H4 (cell line): ENCODE data around the gene MICAL3. TPM values are rescaled to one million over a fixed set of nuclear protein-coding genes. Genes with fewer than 3 reads are reported as not detected.
"Not testable (repeated sequence)": the region's sequence is repeated elsewhere in the genome, so short reads cannot be mapped to it uniquely, and the experiment has no call there.

Experiments used
- DNase-seq: peaks from one replicate; pipeline ENCODE4 v3.0.0-alpha.2; 2015; ENCODE audit warnings: low spot score
- total RNA-seq: library from RNA; depleted of rRNA; stranded (reverse); fragments of >200 nt; shearing (Covaris generic); gene quantifications from 2 replicates; pipeline ENCODE4 v1.2.3, GENCODE V29; 2014

The MICAL3 gene
- total RNA-seq, 1 experiment from 2014 or later = 7.0 TPM

DNA sequence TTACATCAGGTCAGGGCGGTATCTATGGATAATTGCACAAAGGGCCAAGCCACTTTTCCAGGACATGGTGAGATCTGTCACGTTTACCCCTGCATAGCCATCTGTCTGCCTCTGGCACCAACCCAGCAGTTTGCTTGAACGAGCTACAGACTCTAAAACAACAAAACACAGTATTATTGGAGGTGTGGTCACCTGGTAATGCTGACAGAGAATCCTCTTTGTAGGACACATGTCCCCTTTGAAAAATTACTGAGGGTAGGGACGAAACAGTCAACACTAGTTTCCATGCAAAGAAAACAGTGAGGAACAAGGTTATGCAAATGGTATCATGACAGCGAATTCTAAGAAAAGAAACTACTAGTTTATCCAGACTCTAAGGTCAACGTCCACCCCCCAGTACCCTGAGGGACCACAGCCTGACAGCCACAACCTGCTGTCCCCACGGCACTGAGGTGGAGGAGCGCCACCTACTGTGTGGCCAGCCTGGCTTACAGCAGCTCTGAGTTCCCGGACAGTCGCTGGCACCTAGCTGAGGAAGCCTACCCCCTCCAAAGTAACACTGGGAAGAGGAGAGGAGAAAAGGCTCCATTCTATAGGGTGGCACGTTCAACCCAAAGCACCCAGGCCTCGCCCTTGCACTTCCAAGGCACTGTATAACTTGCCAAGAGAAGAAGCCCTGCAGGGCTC, 132.7 kb downstream of the MICAL3 start:
- DNase-seq = no peak

DNA sequence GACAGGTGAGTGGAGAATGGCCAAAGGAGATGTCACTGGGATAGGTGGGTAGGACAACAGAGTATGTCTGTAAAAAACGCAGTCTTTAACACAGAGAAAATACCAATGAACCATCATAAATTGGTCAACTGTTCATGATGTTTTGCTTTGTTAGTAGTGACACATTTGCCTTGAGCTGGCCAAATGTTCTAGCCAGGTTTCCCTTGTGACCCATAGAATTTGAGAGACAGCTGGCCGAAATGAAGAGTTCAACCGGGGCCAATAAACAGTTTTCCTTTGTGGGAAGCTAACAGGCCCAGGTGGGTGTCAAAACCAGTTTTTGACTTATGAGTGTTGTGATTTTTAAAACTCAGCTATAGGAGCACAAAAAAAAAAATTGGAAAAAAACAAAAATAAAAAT, 133.5 kb downstream of the MICAL3 start:
- no peak for DNase-seq

DNA sequence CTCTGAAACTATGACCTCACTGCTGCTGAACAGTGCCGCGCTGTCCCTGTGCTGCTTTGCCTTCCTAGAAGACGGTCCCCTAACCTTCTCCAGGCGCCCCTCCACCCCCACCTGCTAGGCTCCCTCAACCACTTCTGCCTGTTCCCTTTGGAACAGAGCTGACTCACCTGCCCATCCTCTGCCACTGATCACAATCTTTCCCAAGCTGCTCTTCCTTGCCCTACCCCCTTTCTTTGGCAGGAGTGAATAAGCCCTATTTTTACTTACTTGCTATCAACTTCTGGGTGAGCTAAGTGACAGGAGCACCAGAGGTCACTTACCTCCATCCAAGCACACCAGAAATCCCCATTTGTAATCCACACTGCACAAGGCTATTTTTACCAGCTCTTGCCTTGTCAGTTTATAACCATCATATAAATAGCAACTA, 134.1 kb downstream of the MICAL3 start:
- no peak for DNase-seq

DNA sequence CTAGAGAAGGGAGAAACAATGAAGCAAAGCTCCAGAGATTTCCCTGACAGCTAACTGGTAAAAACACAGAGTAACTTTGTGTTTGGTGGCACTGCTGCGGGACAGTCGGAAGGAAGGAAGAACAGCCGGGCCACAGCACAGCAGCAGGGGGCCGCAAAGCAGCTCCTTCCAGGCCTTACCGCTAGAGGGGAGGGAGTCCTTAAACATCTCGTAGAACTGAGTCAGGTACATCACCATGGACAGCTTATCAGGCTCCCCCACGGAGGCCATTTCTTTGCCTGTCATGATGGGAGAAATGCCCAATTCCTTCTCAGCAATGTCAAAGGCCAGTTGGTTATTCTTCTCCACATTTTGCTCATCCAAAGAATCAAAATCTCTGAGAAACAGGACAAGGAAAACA, 135.5 kb downstream of the MICAL3 start:
- no peak for DNase-seq

DNA sequence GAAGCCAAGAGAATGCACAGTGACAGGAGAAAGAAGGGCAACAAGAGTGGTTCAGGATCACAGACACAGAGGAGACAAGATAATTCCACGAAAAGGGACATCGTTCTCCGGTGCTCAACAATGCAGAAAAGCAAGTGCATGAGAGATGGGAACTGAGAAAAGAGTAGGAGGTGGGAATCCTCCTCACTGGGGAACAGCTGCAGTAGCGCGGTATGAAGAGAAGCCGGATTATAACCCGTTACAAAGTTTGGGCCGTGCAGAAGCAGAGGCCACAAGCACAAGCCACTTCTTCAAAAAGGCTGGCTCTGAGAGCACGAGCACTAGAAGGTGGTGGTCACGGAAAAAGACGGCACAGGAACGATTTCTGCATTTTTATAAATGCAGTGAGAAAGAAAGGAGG, 135.9 kb downstream of the MICAL3 start:
- DNase-seq = no peak

DNA sequence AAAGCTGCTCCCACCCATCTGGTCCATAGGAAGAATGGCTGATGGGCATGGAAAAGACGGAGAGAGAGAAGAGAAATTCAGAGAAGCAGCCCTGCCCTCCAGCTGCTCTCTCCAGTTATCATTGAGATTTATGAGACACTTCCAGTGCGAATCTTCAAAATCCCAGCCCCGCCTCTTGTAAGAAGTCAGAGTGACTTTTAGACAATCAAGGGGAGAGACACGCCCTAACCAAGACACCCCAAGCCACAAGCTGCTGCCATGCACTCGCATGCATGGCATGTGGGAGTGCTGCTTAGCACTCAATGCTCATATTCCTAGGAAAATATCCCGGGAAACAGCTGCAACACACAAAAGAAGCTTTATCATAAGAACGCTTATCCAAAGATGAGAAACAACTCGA, 139.5 kb downstream of the MICAL3 start:
- no peak for DNase-seq

DNA sequence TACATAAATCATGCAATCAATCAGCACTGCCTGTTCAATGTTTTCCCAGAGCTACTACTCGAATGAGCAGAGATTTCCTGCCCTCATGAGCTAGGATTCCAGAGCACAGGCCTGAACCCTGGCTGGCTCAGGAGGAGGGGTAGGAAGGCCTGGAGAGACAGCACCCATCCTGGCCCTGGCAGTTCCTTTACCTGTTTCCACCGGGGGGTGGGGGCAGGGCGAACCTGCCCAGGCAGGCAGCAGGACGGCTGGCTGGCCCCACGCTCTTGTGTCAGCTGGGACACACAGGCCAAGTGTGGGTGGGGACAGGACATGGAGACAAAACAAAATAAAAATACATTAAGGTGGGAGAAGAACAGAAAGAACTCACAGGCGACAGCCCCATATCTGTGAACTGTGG, 140.3 kb downstream of the MICAL3 start:
- no peak for DNase-seq

DNA sequence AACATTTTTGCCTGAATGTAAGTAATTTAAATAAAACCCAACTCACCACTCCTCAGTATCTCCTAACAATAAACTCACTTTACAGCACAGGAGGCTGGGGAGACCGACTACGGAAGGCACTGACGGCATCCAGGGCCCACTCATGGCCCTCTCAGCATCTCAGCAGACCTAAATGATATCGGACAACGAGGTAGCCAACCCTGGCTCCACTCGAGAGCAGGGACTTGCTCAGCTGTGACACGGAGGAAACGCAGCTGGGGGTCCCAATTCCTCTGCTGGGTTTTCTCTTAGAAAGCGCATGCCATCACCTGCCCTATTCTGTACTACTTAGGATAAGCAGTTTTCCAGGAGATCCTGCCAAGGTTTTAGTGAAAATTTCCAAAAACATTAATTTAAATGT, 141.0 kb downstream of the MICAL3 start:
- DNase-seq = no peak

DNA sequence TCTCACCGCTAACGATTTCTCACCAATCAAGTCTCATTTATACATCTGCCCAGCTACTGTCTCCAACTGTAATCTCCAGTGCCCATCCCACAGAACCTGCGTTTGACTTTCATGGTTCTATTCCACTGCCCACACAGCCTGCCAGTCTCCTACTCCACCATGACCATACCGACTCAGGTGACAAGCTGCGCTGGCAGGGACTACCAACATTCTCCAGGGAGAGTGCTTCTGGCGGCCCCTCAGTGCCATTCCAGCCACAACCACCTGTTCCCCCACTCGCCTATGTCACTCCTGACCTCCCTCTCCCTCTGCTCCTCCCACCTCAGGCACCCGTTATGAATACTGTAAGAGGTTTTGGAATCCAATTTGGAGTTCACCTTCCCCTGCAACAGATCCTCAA, 141.6 kb downstream of the MICAL3 start:
- DNase-seq = no peak

DNA sequence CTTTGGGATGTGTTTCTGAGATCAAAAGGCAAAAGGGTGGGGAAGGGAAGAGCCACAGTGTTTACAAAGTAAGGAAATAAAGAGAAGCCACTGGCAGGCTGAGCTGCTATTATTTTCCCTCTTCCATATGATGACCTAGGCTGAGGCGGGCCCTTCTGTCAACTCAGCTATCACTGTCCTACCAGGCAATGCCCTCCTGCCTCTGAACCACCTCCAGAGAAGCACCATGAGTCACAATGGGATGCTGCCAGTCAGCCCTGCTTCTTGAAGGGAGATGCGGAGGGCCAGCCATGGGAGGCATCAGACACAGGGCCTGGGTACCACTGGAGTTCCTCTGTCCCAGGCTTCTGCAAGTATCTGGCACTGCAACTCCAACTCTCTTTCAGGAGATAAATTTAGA, 142.2 kb downstream of the MICAL3 start:
- DNase-seq = no peak

DNA sequence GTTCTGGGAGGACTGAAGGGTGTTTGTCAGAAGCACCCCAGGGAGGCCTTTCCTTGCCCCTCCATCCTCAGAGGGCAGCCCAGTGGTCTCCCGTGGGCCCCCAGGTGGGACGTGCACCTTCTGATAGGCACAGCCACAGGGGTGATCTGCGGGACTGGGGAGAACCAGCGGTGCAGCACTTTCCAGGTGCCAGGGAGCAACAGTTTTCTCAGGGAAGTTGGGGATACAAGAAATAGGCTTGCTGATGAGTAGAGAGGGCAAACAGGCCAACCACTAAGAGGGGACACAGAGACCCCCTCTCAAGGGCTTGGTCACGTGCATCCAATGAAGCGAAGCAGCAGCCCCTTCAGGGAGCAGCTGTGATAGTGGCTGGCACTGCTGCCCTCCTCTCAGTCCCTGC, 143.0 kb downstream of the MICAL3 start:
- DNase-seq = no peak

DNA sequence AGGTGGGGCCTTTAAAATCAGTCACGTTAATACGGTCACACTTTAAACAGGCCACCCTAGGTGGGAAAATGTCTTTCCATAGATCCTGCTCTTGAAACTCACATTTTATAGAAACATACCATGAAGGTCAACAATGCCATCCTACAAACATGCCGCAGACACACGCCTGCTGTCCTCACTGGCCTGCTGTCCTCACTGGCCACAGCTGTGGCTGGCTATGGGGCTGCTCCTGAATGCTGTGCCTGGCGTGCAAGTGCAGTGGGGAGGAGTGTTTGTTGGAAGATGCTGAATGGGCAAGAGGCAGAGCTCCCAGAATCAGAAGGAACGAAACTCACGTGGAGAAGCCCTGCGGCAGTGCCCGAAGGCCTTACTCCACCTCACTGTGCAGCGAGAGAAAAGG, 143.9 kb downstream of the MICAL3 start:
- DNase-seq = no peak

DNA sequence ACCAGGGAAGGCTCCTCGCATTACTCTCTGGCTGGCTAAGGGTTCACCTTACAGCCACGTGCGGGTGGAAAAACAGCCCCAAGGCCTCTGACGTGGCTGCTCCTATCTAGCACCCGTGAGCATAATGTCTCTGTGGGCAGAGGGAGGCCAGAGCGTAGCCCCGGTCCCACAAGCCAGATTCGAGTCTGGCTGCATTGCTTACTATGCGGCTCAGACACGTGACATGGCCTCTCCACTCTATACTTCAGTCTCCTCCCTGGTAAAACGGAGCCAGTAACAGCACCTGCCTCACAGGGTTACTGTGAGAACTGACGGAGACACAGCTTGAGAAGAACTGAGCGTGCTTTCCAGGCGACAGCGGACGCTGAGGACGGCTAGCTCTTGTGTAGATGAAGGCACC, 144.3 kb downstream of the MICAL3 start:
- DNase-seq = no peak

DNA sequence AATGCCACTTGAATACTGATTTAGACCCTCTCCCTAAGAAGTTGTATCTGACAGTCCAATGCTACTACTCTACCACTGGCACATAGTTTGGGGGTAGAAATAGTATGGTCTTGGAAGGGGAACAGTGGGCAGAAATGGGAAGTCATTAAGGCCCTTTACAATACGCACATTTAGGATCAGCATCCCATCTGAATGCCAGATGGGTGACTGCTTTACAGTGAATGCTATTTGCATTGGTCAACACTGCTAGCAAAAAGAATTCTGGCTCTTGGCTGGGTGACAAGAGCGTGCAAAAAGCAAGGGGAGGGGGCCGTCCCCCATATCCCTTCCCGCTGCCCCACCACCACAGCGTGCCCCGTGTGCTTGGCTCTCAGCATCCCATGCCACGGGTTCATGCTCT, 145.4 kb downstream of the MICAL3 start:
- no peak for DNase-seq

DNA sequence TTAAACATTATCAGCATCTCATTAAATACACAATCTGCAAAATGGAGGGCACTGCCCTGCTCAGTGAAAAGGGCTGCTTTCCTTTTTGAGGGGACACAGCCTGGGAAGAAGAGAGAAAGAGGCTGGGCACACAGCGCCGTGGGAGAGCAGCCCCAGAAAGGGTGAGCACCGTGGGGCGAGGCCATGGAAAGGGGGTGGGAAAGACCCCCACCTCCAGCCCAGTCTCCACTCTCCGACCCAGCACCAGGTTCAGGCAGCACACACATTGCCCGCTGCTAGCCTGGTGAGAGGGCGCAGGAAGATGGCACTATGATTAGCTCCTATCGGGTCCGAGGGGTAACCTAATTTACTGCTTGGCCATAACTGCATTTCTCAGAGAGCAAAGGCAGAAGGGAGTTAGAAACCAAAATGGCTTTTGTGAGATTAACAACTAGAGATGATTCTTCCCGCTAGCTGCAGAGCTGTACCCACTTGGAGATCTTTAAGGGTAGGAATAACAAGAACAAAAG, 146.1 kb downstream of the MICAL3 start:
- no peak for DNase-seq

DNA sequence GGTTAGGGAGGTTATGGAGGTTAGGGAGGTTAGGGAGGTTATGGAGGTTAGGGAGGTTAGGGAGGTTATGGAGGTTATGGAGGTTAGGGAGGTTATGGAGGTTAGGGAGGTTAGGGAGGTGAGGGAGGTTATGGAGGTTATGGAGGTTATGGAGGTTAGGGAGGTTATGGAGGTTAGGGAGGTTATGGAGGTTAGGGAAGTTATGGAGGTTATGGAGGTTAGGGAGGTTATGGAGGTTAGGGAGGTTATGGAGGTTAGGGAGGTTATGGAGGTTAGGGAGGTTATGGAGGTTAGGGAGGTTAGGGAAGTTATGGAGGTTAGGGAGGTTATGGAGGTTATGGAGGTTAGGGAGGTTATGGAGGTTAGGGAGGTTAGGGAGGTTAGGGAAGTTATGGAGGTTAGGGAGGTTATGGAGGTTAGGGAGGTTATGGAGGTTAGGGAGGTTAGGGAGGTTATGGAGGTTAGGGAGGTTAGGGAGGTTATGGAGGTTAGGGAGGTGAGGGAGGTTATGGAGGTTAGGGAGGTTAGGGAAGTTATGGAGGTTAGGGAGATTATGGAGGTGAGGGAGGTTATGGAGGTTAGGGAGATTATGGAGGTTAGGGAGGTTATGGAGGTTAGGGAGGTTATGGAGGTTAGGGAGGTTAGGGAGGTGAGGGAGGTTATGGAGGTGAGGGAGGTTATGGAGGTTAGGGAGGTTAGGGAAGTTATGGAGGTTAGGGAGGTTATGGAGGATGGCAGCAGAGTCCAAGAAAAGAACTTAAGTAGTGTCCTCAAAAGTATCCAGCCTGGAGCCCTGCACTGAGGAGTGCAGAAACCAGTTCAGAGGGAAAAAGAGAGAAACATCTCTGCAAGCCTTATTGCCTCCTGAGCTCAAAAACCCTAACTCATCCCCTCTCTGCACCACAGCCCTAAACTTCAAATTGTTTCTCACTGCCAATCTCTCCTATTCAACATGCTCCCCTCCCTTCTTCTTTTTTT, 147.2 kb downstream of the MICAL3 start:
- not testable (repeated sequence) for DNase-seq

DNA sequence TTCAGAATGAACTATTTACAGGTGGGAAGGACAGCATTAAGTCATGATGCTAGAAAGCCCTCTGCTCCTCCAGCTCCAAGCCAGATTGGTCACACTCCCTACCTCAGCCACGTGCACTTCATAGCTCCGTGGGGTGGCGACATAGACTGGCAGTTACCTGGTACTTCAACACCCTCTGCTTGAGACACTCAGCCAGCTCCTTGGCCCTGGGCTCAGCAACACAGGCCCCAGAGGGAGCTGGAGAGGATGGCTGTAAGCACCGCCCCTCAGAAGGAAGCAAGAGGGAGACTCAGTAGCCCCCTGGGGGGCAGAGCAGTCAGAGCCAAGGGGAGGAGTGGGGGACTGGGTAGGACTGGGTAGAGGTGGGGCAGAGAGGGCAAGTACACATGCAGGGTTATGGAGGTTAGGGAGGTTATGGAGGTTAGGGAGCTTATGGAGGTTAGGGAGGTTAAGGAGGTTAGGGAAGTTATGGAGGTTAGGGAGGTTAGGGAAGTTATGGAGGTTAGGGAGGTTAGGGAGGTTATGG, 148.0 kb downstream of the MICAL3 start:
- no peak for DNase-seq

DNA sequence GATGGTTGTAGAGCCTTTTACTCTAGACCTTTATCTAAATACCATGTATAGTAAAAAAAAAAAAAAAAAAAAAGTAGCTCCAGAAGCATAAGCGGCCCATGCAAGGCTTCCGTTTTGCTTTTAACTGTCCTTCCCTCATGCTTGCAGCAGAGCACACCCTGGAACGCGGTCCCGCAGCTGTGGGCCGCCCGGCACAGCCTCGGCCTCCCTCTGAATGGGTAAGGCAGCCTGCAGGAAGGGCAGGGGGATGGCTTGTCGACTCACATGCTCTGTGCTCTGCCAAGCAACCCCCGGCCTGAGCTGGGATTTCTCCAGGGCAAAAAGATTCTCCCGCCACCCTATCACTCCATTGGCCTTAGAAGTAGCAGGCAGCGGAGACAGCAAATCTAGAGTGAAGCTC, 148.7 kb downstream of the MICAL3 start:
- no peak for DNase-seq

DNA sequence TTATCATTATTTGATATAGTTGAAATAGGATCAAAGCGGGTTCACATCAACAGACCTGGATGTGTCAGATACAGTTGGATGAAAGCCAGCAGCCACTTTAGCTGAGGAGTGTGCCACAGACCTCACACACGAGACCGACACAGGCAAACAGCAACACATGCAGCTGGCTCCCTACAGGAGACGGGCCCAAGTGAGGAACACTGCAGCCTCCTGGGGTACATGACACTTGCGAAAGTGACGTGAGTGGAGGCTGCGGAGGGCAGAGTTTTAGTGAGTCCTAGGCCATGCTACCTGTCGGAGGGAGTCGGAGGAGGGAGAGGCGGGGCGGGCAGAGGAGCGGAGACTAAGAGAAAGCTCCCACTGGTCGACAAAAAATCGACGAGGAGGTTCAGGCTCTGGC, 149.2 kb downstream of the MICAL3 start:
- no peak for DNase-seq

DNA sequence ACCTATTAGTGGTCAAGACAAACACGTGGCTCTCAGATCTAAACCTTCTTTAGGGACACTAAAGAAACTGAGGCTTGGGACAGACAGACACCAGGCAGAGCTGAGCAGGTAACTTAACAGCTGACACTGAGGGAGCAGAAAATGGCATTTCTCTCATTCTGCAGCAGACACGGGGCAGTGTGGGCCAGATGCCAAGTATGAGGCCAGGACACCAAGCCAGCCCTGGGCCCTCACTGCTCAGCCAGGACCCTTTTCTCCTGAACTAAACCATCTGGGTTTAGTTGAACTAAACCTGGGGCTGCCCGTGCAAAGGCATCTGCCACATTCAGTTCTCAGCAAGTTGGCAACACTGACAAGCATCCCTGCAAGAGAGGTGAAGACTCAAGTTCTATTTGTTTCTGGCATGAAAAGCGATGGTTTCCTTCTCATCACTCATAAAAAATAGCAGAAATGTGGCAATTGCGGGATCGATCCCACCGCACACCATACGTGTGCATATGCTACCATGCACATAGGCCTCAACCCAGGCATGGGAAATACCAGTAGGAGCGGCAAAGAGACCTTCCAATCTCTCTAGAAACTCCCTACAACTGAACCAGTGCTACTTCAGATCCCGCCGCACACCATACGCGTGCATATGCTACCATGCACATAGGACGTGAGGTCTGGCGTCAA, 150.0 kb downstream of the MICAL3 start:
- DNase-seq = no peak

DNA sequence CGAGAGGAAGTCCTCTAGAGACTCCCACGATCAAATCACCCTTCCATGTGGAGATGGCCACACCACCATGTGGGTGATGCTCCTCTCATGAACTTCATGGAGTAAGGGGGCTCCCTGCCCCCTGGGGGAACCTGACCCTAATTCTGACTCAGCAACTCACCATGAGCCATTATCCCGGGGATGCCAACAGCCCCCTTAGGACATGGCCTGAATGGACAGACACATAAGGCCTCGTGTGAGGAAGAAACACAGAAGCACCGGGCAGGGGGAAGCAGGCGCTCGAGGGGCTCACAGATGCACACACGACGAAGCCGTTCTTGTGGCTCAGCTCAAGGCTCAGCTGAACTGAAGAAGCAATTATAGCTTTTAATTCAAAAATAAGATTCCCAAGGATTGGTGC, 150.6 kb downstream of the MICAL3 start:
- no peak for DNase-seq

DNA sequence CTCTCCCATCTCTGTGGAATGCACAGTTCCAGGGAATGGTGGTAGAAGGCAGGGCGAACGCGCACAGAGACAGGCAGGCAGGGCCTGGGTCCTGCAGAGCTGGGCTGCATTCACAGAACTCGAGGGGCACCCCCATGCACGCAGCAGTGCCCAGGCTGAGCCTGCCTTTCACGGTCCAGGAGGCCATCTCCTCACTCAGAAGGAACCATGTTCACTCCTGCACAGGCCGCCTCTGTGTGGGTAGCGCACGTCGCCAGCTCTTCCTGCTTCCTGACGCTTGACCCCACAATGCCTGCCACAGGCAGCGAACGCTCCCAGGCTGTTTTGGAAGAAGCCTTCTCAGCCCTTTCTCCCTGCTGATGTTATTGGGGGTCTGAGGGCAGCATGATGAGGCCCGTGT, 151.2 kb downstream of the MICAL3 start:
- DNase-seq = no peak
